ENCODE measurements around the gene HOMER3.

HOMER3 gene

GRCh38 chr19:18940769-18941627 is at the start of gene HOMER3:
Gene HOMER3, minus strand, starts transcription at chr19:18941217. Its CDS starts 2,235 bp downstream, at chr19:18938982.
- DNase-seq: peak; percentile 62 to 64

GRCh38 chr19:18990128-18990708 is 49.2 kb upstream of the HOMER3 start:
- no peak for DNase-seq

GRCh38 chr19:18989316-18989715 is 48.3 kb upstream of the HOMER3 start:
- DNase-seq: no peak

GRCh38 chr19:18987456-18987855 is 46.4 kb upstream of the HOMER3 start:
- DNase-seq: no peak

GRCh38 chr19:18985257-18985656 is 44.2 kb upstream of the HOMER3 start:
- DNase-seq: peak; percentile 85

- DNase-seq: no peak
These were observed 43.2 kb upstream of the HOMER3 start for GRCh38 chr19:18984251-18984650.

GRCh38 chr19:18982669-18983068 is 41.7 kb upstream of the HOMER3 start:
- DNase-seq: no peak

- no peak for DNase-seq
These were observed 39.5 kb upstream of the HOMER3 start for GRCh38 chr19:18980432-18981020.

- DNase-seq: no peak
These were observed 37.6 kb upstream of the HOMER3 start for GRCh38 chr19:18978616-18979015.

- DNase-seq: no peak
These were observed 34.9 kb upstream of the HOMER3 start for GRCh38 chr19:18975869-18976268.

- DNase-seq: no peak
These were observed 34.0 kb upstream of the HOMER3 start for GRCh38 chr19:18975011-18975410.

- no peak for DNase-seq
These were observed 31.8 kb upstream of the HOMER3 start for GRCh38 chr19:18972851-18973250.

- DNase-seq: peak; percentile 67
These were observed 31.3 kb upstream of the HOMER3 start for GRCh38 chr19:18972301-18972811.

GRCh38 chr19:18969931-18970659 is 29.1 kb upstream of the HOMER3 start:
- no peak for DNase-seq

- DNase-seq: peak; percentile 86 to 87
These were observed 26.5 kb upstream of the HOMER3 start for GRCh38 chr19:18967358-18968146.

GRCh38 chr19:18966307-18966706 is 25.3 kb upstream of the HOMER3 start:
- DNase-seq: peak; percentile 50 to 57

GRCh38 chr19:18964121-18964520 is 23.1 kb upstream of the HOMER3 start:
- DNase-seq: no peak

GRCh38 chr19:18961767-18962620 is 21.0 kb upstream of the HOMER3 start:
- no peak for DNase-seq

- no peak for DNase-seq
These were observed 19.4 kb upstream of the HOMER3 start for GRCh38 chr19:18960370-18960769.

GRCh38 chr19:18955042-18955441 is 14.0 kb upstream of the HOMER3 start:
- DNase-seq: no peak

GRCh38 chr19:18954094-18954493 is 13.1 kb upstream of the HOMER3 start:
- DNase-seq: no peak

Measured in Kasumi-1 (cell line).